ENCODE measurements around the gene STPG1. TPM values are rescaled to one million over a fixed set of nuclear protein-coding genes. Genes with fewer than 3 reads are reported as not detected.

STPG1 gene
- polyA plus RNA-seq, 1 donor (not counting 4 experiments of a cell fraction or from before 2014, with no cell fraction given) = 16.6 TPM

- Histone ChIP-seq H3K4me2 (ENCODE audit: control insufficient read depth, extremely low read depth, insufficient read depth, low read depth, low read length) (no peak overlapping the region), H3K27ac (ENCODE audit: control insufficient read depth, insufficient read depth, low read length) (no peak overlapping the region), H3K27me3 (ENCODE audit: control insufficient read depth, extremely low read depth, insufficient read depth, low read length) (no peaks in the 10 kb centered on the region), H4K20me1 (ENCODE audit: control insufficient read depth, extremely low read depth, insufficient read depth, low read length) (no peaks in the 10 kb centered on the region), H3K9me1 (ENCODE audit: control insufficient read depth, extremely low read depth, insufficient read depth, low read length) (no peaks in the 10 kb centered on the region), H3K9me3 (ENCODE audit: control insufficient read depth, low read depth, low read length) (no peaks in the 10 kb centered on the region), H3K36me3 (ENCODE audit: control insufficient read depth in 2 of 2, extremely low read depth in 1 of 2, insufficient read depth in 2 of 2, low read length in 2 of 2) (peaks cover 9 to 10% of the 10 kb centered on the region in 2 experiments), H3K79me2 (ENCODE audit: control insufficient read depth, insufficient read depth, low read length) (no peaks in the 10 kb centered on the region), H3K4me1 (ENCODE audit: control insufficient read depth, extremely low read depth, insufficient read depth, low read length) (peaks cover 22% of the 10 kb centered on the region), H3K4me3 (ENCODE audit: control insufficient read depth in 2 of 3, extremely low read depth in 1 of 3, insufficient read depth in 2 of 3, low read depth in 1 of 3, low read length in 3 of 3) (no peak overlapping the region), H3K9ac (ENCODE audit: control insufficient read depth, extremely low read depth, insufficient read depth, low read length) (no peak overlapping the region), H2AFZ (ENCODE audit: control insufficient read depth, low read length) (no peak overlapping the region)
- no peak for TF ChIP-seq CTCF (optimal IDR thresholded peaks at IDR 0.05 in 1 of 3, IDR thresholded peaks at IDR 0.05 in 1 of 3, conservative IDR thresholded peaks at IDR 0.05 in 1 of 3; ENCODE audit: extremely low read depth in 1 of 3, insufficient read depth in 2 of 3, low read length in 3 of 3)
- TF ChIP-seq EZH2 (IDR thresholded peaks at IDR 0.05; ENCODE audit: low read length) = no peak
- DNase-seq (ENCODE audit: low read depth, low spot score) (no peak), FAIRE-seq (no peak)
- dilution Hi-C loops (cut with MboI; ENCODE audit: extremely low pct_ligation_motif_present, low sequenced_read_pairs) = no loop called here
Observed at GRCh38 chr1:24369801-24370200, 43.8 kb downstream of the STPG1 start.

DNA sequence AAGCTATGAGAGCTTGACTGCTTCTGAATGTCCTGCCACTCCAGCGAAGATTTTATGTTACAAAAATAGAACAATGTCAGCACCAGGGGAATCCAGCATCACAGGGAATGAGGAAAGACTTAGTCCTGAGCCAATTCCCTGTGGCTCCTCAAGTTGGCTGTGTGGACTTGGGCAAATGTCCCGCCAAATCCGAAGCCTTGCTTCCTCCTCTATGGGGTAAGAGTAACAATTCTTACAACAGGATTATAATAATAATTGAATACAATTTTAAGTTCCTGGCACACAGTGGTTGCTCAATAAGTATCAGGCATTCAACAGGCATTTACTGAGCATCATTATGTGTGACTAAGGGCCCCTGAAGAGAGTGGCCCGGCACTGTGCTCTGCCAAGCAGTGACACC, 44.4 kb downstream of the STPG1 start:
- dilution Hi-C loops (cut with MboI; ENCODE audit: extremely low pct_ligation_motif_present, low sequenced_read_pairs) = no loop called here

More for the DNA sequence above, 44.4 kb downstream of the STPG1 start:
- Histone ChIP-seq H3K4me1 (ENCODE audit: control insufficient read depth, extremely low read depth, insufficient read depth, low read length) (peaks cover 28% of the 10 kb centered on the region), H3K79me2 (ENCODE audit: control insufficient read depth, insufficient read depth, low read length) (no peaks in the 10 kb centered on the region), H3K27me3 (ENCODE audit: control insufficient read depth, extremely low read depth, insufficient read depth, low read length) (no peaks in the 10 kb centered on the region), H3K36me3 (ENCODE audit: control insufficient read depth in 2 of 2, extremely low read depth in 1 of 2, insufficient read depth in 2 of 2, low read length in 2 of 2) (peaks cover 9 to 10% of the 10 kb centered on the region in 2 experiments), H3K9me3 (ENCODE audit: control insufficient read depth, low read depth, low read length) (no peaks in the 10 kb centered on the region), H4K20me1 (ENCODE audit: control insufficient read depth, extremely low read depth, insufficient read depth, low read length) (no peaks in the 10 kb centered on the region), H3K9me1 (ENCODE audit: control insufficient read depth, extremely low read depth, insufficient read depth, low read length) (no peaks in the 10 kb centered on the region), H3K27ac (ENCODE audit: control insufficient read depth, insufficient read depth, low read length) (no peak overlapping the region), H2AFZ (ENCODE audit: control insufficient read depth, low read length) (no peak overlapping the region), H3K4me3 (ENCODE audit: control insufficient read depth in 2 of 3, extremely low read depth in 1 of 3, insufficient read depth in 2 of 3, low read depth in 1 of 3, low read length in 3 of 3) (no peak overlapping the region), H3K4me2 (ENCODE audit: control insufficient read depth, extremely low read depth, insufficient read depth, low read depth, low read length) (no peak overlapping the region), H3K9ac (ENCODE audit: control insufficient read depth, extremely low read depth, insufficient read depth, low read length) (no peak overlapping the region)
- FAIRE-seq = no peak
- no peak for TF ChIP-seq CTCF (optimal IDR thresholded peaks at IDR 0.05 in 1 of 3, IDR thresholded peaks at IDR 0.05 in 1 of 3, conservative IDR thresholded peaks at IDR 0.05 in 1 of 3; ENCODE audit: extremely low read depth in 1 of 3, insufficient read depth in 2 of 3, low read length in 3 of 3)
- no peak for TF ChIP-seq EZH2 (IDR thresholded peaks at IDR 0.05; ENCODE audit: low read length)
- DNase-seq (ENCODE audit: low read depth, low spot score) = no peak
